ENCODE measurements around the gene SEMA3G. TPM values are rescaled to one million over a fixed set of nuclear protein-coding genes. Genes with fewer than 3 reads are reported as not detected.

Gene SEMA3G
- total RNA-seq, 2 experiments from 2014 or later: 0.34 to 0.69 TPM

DNA sequence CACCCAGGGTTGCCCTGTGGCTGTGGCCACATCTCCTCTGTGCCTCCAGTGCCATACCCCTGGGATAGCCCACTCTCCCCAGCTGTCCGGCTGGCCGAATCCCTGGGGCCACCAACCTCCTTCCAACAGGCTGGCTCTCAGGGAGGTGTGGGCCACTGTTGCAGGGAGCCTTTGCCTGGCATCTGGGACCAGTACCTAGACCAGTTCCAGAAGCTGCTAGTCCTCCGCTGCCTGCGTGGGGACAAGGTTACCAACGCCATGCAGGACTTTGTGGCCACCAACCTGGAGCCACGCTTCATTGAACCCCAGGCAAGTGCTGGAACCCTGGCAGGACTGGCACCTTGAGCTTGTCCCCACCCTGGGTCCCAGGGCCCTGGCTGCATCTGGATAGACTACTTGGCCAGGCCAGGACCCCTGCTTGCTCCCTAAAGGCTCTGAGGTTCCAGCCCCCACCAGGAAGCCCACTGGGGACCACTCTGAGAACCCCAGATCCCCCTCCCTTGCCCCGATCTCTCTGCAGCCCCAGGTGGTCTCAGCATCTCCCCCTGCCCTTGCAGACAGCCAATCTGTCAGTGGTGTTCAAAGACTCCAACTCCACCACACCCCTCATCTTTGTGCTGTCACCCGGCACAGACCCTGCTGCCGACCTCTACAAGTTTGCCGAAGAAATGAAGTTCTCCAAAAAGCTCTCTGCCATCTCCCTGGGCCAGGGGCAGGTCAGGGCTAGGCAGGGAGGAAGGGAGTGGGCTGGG, 50.0 kb downstream of the SEMA3G start:
- Histone ChIP-seq H3K36me3 (ENCODE audit: insufficient read depth, low read length) (peaks cover 44% of the 10 kb centered on the region), H3K27ac (ENCODE audit: low read depth in 1 of 2, low read length in 2 of 2) (no peak overlapping the region), H3K4me1 (ENCODE audit: insufficient read depth, low read length) (no peaks in the 10 kb centered on the region), H3K9me3 (ENCODE audit: control insufficient read depth in 1 of 2, insufficient read depth in 1 of 2, low read length in 2 of 2) (no peaks in the 10 kb centered on the region), H3K27me3 (ENCODE audit: control insufficient read depth in 1 of 2, insufficient read depth in 2 of 2, low read length in 2 of 2) (no peaks in the 10 kb centered on the region), H3K4me3 (ENCODE audit: low read length) (no peak overlapping the region)
- Mint-ChIP-seq H3K36me3 (ENCODE audit: low read depth) (peaks cover 64% of the 10 kb centered on the region), H3K4me3 (no peak overlapping the region), H3K9me3 (no peaks in the 10 kb centered on the region), H3K4me1 (ENCODE audit: low read depth) (no peaks in the 10 kb centered on the region), H3K27ac (no peak overlapping the region), H3K27me3 (no peaks in the 10 kb centered on the region)
- intact Hi-C loops (cut with DNase I, micrococcal nuclease): no loop called here
- ChIA-PET CTCF (no interaction called here), POLR2A (interaction anchor here (0.6 kb wide), 1 partner anchor 10 kb away, joined by 3 read pairs; no protein-coding TSS in a partner anchor)
- ATAC-seq (ENCODE audit: poor library complexity): no peak
- no peak for DNase-seq
- TF ChIP-seq, protein P1, sequence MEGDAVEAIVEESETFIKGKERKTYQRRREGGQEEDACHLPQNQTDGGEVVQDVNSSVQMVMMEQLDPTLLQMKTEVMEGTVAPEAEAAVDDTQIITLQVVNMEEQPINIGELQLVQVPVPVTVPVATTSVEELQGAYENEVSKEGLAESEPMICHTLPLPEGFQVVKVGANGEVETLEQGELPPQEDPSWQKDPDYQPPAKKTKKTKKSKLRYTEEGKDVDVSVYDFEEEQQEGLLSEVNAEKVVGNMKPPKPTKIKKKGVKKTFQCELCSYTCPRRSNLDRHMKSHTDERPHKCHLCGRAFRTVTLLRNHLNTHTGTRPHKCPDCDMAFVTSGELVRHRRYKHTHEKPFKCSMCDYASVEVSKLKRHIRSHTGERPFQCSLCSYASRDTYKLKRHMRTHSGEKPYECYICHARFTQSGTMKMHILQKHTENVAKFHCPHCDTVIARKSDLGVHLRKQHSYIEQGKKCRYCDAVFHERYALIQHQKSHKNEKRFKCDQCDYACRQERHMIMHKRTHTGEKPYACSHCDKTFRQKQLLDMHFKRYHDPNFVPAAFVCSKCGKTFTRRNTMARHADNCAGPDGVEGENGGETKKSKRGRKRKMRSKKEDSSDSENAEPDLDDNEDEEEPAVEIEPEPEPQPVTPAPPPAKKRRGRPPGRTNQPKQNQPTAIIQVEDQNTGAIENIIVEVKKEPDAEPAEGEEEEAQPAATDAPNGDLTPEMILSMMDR (IDR thresholded peaks at IDR 0.05): no peak

DNA sequence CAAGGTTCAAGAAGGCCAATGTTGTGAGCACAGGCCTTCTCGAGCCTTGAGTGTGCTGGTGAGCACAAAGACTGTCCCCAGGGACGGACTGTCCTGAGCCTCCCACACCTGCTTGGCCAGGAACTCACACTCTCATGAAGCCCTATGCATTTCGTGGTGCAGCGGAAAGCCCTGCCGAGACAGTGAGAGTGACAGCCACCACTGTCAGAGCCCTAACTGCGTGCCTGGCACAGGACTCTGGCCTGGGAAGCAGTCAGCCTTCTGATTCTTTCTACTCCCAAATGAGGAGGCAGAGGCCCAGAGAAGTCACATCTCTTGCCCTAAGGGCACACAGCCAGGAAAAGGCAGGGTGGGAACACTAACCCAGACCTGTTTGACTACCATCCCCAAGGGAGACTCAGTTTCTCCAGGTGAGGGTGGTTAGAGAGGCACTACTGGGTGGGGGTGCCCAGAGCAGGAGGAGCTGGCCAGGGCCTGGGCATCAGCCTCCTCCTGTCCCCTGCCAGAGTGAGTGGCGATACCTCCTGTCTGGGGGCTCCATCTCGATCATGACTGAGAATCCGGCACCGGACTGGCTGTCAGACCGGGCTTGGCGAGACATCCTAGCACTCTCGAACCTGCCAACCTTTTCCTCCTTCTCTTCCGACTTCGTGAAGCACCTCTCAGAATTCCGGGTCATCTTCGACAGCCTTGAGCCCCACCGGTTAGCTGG, 50.8 kb downstream of the SEMA3G start:
- Mint-ChIP-seq H3K9me3 (no peaks in the 10 kb centered on the region), H3K27ac (no peak overlapping the region), H3K4me3 (no peak overlapping the region), H3K36me3 (ENCODE audit: low read depth) (peaks cover 58% of the 10 kb centered on the region), H3K27me3 (no peaks in the 10 kb centered on the region), H3K4me1 (ENCODE audit: low read depth) (no peaks in the 10 kb centered on the region)
- no peak overlapping the region for H3K4me3 ChIP-seq (ENCODE audit: low read length)
- TF ChIP-seq, protein P1 (IDR thresholded peaks at IDR 0.05): no peak
- DNase-seq: no peak
- ChIA-PET POLR2A (no interaction called here), CTCF (no interaction called here)
- peaks cover 46% of the 10 kb centered on the region for H3K36me3 ChIP-seq (ENCODE audit: insufficient read depth, low read length)
- intact Hi-C loops (cut with DNase I, micrococcal nuclease): no loop called here
- no peak overlapping the region for H3K27ac ChIP-seq (ENCODE audit: low read depth in 1 of 2, low read length in 2 of 2)
- ATAC-seq (ENCODE audit: poor library complexity): no peak
- no peaks in the 10 kb centered on the region for H3K9me3 ChIP-seq (ENCODE audit: control insufficient read depth in 1 of 2, insufficient read depth in 1 of 2, low read length in 2 of 2)
- no peaks in the 10 kb centered on the region for H3K27me3 ChIP-seq (ENCODE audit: control insufficient read depth in 1 of 2, insufficient read depth in 2 of 2, low read length in 2 of 2)
- no peaks in the 10 kb centered on the region for H3K4me1 ChIP-seq (ENCODE audit: insufficient read depth, low read length)

DNA sequence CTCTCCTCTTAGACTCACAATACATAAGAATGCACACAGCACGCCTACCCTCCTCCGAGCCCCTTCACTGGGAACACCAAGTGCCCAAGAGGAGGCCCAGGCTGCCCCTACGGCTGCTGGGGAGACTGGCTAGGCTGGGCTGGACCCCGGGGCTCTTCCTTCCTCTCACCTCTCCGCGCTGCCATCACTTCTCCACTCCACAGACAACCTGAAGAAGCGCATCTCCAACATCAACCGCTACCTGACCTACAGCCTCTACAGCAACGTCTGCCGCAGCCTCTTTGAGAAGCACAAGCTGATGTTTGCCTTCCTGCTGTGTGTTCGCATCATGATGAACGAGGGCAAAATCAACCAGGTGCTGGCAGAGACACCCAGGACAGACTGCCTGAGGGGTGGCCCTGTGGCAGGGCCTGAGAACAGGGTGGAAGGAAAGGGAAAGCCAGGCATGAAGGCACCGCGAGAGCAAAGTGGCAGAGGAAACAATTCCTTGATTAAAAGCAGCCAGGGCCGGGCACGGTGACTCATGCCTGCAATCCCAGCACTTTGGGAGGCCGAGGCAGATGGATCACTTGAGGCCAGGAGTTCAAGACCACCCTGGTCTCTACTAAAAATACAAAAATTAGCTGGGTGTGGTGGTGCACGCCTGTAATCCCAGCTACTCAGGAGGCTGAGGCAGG, 51.6 kb downstream of the SEMA3G start:
- peaks cover 55% of the 10 kb centered on the region for H3K36me3 Mint-ChIP-seq (ENCODE audit: low read depth)
- ATAC-seq (ENCODE audit: poor library complexity): no peak
- POLR2A ChIA-PET: no interaction called here
- H3K36me3 ChIP-seq (ENCODE audit: insufficient read depth, low read length): peaks cover 46% of the 10 kb centered on the region
- TF ChIP-seq, protein P1 (IDR thresholded peaks at IDR 0.05): no peak
- H3K27me3 ChIP-seq (ENCODE audit: control insufficient read depth in 1 of 2, insufficient read depth in 2 of 2, low read length in 2 of 2): no peaks in the 10 kb centered on the region
- H3K4me1 ChIP-seq (ENCODE audit: insufficient read depth, low read length): no peaks in the 10 kb centered on the region
- no peaks in the 10 kb centered on the region for H3K9me3 ChIP-seq (ENCODE audit: control insufficient read depth in 1 of 2, insufficient read depth in 1 of 2, low read length in 2 of 2)
- CTCF ChIA-PET: no interaction called here
- no peaks in the 10 kb centered on the region for H3K27me3 Mint-ChIP-seq
- H3K27ac Mint-ChIP-seq: no peak overlapping the region
- no peaks in the 10 kb centered on the region for H3K4me1 Mint-ChIP-seq (ENCODE audit: low read depth)
- H3K27ac ChIP-seq (ENCODE audit: low read depth in 1 of 2, low read length in 2 of 2): no peak overlapping the region
- no peak overlapping the region for H3K4me3 ChIP-seq (ENCODE audit: low read length)
- H3K9me3 Mint-ChIP-seq: no peaks in the 10 kb centered on the region
- no peak overlapping the region for H3K4me3 Mint-ChIP-seq
- DNase-seq: no peak
- intact Hi-C loops (cut with DNase I, micrococcal nuclease): no loop called here

Data from CD4-positive, alpha-beta T cell (primary cell).